NCI-H2081 treated with DMSO at 0.1 percent for 48 hours (cell line): ENCODE data around the gene PCK1.

Experiments
- DNase-seq: peaks from one replicate; lab custom pipeline; 2025; lab: John Stamatoyannopoulos, UW

The PCK1 gene

GRCh38 chr20:57561356-57562279, 708 bp downstream of the PCK1 start:
- no peak for DNase-seq

DNA sequence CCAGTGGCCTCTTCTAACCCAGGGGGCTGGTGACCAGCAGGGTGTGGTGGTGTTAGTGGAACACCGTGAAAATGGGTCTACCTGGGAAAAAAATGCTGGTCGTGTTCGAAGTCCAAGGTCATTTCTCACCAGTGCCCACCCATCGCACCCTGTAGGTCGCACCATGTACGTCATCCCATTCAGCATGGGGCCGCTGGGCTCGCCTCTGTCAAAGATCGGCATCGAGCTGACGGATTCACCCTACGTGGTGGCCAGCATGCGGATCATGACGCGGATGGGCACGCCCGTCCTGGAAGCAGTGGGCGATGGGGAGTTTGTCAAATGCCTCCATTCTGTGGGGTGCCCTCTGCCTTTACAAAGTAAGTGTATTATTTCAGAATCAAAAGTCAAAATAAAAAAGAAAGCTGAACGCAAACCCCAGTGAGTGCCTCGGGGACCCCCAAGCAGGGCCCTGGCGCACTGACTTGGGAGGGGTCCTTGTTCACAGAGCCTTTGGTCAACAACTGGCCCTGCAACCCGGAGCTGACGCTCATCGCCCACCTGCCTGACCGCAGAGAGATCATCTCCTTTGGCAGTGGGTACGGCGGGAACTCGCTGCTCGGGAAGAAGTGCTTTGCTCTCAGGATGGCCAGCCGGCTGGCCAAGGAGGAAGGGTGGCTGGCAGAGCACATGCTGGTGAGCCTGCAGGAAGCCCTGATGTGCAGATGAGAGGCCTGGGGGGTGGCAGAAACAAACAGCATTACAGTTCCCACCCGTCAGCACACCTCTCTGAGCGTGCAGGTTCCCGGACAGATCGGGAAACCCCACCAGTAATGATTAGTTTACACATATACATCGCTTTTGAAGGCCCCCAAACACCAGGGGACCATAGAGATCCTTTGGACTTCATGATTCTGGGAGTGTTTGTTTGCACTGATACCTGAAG, 1.9 kb downstream of the PCK1 start:
- no peak for DNase-seq

DNA sequence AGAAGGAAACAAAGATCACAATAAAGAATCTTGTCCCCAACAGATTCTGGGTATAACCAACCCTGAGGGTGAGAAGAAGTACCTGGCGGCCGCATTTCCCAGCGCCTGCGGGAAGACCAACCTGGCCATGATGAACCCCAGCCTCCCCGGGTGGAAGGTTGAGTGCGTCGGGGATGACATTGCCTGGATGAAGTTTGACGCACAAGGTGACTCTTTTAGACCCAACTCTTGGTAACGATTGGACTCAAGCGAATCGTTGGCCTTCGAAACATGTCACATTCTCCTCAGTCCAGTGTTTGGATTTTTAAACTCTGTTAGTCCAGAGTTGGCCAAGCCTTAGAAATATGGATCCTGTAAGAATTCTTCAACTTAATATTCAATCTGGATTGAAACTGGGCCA, 2.6 kb downstream of the PCK1 start:
- DNase-seq, result no peak

DNA sequence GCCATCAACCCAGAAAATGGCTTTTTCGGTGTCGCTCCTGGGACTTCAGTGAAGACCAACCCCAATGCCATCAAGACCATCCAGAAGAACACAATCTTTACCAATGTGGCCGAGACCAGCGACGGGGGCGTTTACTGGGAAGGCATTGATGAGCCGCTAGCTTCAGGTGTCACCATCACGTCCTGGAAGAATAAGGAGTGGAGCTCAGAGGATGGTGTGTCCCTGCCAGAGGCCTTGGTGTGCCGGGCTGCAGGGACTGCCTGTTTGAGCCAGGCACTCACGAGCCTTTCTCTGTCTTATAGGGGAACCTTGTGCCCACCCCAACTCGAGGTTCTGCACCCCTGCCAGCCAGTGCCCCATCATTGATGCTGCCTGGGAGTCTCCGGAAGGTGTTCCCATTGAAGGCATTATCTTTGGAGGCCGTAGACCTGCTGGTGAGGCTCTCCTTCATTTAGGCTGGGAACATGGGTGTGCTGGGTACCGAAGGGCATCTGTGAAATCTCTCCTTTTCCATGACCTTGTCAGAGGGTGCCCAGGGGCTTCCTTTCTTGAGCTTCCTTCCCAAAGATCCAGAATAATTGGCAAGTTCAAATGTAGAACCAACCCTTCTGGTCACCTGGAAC, 3.4 kb downstream of the PCK1 start:
- no peak for DNase-seq

DNA sequence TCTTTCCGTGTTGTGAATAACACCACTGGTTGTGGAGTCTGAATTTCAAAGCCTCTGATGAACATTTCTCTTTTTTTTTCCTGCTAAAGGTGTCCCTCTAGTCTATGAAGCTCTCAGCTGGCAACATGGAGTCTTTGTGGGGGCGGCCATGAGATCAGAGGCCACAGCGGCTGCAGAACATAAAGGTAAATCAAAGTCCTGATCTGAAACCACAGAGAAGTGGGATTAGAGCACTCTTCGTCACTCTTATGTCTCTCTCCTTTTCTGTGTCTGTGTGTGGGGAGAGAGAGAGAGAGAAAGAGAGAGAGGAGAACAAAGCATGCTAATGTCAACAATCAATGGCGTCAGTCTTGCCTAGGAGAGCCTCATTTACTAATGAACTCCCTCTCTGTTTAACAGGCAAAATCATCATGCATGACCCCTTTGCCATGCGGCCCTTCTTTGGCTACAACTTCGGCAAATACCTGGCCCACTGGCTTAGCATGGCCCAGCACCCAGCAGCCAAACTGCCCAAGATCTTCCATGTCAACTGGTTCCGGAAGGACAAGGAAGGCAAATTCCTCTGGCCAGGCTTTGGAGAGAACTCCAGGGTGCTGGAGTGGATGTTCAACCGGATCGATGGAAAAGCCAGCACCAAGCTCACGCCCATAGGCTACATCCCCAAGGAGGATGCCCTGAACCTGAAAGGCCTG, 4.2 kb downstream of the PCK1 start:
- DNase-seq, result no peak

- no peak for DNase-seq
Measured at GRCh38 chr20:57566399-57566798, 5.5 kb downstream of the PCK1 start.

GRCh38 chr20:57566803-57567459, 6.0 kb downstream of the PCK1 start:
- DNase-seq, result no peak

DNA sequence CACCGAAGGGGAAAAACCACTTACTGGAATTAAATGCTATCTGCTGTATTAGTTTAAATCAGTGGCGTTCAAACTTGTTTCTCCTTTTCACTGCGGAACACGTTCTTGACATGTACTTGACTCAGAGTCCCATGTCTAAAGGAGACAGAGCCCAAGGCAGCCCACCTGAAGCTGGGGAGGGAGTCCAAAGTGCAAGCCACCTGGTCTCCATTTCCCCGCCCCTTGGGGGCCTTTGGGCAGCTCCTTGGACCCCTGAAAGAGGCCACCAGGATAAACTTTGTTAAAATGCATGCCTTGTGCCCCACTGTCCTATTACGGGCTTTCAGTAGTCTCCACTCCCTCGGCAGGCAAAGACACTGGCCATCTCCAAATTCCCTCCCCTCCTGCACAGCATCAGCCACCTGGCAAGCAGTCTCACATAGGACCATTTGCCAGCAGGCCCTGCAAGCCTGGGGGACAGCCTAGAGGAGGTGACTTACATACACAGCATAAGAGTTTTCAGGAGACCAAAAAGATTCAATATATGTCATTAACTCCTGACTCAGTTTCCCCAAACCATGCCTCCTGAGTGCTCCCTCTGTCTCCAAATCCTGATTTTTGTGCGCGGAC, 6.7 kb downstream of the PCK1 start:
- no peak for DNase-seq

DNA sequence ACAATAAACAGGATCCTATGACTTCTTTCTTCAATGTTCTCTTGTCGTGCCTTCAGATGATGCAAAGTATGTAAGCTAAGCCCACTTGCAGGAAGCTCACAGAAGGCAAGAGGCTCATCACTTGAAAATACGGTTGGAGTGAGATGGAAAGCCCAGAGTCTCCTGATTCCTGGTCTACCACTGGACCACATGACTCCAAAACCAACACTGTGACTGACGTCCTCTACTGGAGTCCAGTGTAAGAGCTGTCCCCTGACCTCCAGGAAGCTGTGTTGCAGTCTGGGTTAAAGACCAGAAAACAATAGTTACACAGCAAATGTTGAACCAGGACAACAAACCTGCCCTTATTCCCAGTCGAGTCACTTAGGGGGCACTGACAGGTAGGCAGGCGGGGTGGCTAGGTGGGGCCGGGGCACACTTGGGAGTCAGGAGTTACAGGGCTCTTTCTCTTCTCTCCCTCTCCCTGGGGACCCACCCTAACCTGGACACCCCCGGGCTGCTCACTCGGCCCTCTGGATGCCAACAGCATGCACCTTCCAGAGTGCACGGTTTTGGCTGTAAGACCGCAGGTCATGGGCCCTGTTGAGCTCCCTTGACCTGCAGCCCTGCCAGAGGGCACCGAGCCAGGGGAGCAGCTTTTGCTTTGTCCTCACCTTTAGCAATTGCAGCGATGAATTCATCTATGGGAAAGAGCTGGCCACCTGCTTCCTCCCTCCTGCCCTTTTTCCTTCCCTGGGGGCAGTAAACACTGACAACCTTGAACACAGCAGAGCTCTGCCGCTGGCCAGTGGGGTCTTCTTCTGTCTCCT, 7.4 kb downstream of the PCK1 start:
- no peak for DNase-seq

DNA sequence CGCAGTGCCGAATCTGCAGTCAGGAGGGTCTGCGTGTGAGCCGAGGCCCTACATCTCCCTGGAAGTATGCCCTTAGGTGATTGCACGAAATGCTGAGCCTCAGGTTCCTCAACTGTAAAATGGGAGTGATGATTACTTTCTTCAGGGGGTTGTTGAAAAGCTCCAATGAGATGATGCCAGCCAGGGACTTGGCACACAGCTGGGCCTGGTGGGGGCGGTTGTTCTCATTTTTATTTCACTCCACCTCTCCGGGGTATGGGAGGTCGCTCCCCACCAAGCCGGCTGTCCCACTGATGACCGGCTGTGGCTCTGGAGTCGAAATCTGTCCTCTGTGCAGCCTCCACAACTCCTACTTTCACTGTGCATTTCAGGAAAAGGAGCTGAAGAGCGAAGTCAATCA, 8.1 kb downstream of the PCK1 start:
- no peak for DNase-seq

DNA sequence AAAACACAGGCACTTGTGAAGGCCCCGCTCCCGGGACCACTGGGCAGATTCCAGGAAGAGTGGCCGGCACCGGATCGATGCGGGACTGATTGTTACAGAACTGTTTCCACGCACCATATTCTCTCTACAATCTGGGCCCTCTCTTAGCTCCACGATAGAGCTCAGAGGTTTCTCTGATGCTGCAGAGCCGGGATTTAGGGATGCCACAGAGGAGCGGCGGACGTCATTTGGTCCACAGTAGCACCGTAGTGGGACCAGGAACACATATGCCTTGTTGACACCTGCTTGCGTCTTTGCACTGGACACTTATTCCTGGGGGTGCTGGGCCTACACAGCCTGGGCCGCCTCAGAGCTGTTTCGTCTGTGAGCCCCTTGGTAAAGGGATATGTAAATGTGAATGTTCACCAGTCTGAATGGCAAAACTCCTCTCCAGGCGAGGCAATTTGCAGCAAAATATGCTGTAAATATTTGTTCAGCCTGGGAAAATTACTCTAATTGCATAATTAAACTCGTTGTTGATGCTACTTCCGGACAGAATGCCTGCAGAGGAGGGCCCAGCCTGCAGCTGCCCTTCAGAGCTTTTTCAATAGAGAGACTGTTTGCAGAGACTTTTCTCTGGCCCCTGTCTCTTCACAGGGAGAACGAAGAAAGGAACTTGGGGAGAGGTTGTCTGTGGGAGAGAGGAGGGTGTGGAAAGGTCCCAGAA, 9.4 kb downstream of the PCK1 start:
- DNase-seq, result peak; percentile 81

- no peak for DNase-seq
Measured at GRCh38 chr20:57570920-57571319, 10.0 kb downstream of the PCK1 start.

DNA sequence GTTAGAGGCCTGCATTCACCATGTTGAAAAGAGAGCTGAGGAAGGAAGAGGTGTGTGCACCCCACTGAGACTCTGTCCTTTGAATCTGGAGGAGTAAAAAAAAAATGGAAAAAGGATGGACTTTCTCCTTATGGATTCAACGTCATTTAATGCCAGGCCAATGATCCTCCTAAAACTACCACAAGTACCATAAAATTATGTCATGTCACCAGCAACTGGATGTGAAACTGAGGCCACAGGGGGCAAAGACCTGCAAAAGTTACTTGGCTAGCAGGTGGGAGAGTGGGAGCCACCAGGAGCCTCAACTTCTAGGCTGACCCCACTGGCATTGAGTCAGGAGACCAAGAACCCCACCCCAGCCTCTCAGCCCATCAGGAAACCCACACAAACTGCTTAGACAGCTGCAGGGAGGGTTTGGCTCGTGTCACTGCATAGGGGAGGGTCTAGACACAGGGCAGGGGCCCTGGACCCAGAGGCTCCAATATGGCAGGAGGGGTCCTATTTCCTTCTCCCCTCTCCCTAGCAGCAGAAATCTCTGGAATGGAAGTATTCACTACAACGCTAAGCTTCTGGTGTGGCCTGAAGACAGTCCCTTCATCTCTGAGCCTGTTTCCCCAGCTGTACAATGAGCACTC, 11.0 kb downstream of the PCK1 start:
- no peak for DNase-seq

DNA sequence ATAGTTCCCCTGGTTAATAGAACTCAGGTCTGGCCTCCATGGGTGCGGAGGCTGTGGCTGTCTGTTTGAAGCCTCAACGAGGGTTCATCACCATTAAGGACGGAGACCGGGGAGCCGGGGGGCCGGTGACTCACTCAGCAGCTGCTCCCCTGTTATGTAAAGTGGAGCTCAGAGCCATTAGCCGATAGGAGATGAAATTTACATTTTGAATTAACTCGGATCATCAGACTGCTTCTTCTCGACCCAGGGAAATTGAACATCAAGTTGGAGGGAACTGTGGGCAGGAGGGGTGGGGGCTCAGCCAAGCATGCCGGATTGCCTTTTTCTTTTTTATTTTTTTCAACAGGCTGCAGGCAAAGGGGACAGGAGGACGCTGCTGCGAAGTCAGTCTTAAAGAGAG, 12.3 kb downstream of the PCK1 start:
- DNase-seq, result no peak

- DNase-seq, result no peak
Measured at GRCh38 chr20:57573894-57574293, 13.0 kb downstream of the PCK1 start.

GRCh38 chr20:57574954-57575353, 14.0 kb downstream of the PCK1 start:
- no peak for DNase-seq

DNA sequence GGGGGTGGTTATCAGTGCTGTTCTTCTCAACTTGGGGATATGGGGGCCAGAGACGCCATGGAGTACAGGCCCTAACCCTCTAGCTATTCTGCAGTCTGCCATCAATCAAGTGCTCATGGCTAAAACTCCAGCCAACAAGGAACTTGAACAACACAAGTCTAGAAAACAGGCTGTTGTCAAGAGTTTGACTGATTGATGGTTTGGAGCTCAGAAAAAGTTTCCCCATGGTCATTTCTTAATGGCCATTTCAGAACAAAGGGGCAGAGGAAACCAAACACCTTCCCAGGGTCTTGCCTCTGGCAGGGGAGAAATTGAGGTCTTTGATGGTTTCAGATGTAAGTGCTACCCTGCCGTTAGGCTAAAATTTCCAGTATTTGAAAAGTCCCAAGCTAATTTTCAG, 15.1 kb downstream of the PCK1 start:
- DNase-seq, result no peak

DNA sequence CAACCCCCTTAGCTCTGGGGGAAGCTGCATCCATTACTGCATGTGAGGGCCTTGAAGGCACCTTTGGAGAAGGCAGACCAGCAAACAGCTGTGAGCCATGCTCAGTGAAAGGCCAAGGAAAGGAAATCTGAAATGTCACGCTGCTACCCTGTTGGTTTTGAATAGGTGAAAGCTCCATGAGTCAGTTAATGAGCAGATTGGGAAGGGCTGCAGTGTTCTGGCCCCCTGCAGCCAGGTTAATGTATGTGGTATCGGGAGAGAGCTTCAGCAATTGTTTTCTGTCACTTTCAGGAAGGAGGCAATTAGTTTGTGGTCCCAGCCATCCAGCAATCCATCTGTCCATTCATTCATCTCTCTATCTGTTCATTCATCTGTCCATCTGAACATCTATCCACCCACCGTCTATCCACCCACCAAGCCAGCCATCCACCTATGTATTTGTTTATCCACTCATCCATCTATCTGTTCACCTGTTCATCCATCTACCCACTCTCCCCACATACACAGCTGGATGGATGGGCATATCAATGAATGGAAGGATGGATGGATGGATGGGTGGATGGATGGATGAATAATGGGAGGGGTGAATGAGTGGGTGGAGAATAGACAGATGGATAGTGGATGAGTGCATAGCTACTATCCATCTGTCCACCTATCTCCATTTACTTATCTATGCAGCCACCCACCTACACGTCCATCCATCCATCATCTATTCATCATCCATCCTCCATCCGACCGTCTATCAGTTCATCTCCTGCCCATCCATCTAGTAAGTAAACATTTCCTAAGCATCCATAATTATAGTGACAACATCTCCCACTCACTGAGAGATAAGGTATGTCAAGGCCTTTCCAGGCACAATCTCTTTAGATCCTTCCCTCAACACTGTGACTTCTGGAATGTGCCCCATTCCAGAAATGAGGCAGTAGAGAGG, 16.0 kb downstream of the PCK1 start:
- DNase-seq, result no peak
